ENCODE measurements around the gene MFGE8. TPM values are rescaled to one million over a fixed set of nuclear protein-coding genes. Genes with fewer than 3 reads are reported as not detected.
"Not testable (repeated sequence)": the region's sequence is repeated elsewhere in the genome, so short reads cannot be mapped to it uniquely, and the experiment has no call there.

Gene MFGE8
- total RNA-seq, 2 experiments from 2014 or later, result 87.9 to 93.0 TPM

DNA sequence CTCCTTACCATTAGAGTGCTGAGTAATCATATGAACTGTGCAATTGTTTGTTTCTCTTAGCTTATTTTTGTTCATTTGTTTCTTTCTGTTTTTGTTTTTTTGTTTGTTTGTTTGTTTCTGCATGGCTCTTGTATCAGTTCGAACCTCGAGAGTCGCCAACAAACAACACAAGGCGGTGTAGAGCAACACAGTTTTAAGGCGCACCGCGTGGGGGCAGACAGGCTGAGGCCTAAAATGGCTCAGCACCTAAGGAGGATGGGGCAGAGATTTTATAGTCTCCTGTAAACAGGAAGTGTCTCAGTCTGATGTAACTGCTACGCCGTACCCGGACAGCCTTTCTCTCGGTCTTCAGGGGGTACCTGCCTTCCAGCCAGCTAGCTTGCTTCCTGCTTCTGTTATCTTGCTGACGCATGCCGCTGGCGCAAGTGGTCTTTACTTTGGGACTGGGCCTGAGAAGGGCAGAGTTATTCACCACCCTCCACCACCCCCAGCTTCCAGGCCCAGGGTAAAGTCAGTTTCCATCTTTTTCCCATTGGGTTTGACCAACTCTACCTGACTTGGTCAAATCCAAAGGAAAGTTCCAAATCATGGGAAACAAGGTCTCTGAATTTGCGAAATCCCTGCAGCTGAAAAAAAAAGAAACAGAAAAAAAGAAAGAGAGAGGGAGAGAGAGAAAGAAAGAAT is 25.8 kb upstream of the MFGE8 start:
- TF ChIP-seq, protein P1, sequence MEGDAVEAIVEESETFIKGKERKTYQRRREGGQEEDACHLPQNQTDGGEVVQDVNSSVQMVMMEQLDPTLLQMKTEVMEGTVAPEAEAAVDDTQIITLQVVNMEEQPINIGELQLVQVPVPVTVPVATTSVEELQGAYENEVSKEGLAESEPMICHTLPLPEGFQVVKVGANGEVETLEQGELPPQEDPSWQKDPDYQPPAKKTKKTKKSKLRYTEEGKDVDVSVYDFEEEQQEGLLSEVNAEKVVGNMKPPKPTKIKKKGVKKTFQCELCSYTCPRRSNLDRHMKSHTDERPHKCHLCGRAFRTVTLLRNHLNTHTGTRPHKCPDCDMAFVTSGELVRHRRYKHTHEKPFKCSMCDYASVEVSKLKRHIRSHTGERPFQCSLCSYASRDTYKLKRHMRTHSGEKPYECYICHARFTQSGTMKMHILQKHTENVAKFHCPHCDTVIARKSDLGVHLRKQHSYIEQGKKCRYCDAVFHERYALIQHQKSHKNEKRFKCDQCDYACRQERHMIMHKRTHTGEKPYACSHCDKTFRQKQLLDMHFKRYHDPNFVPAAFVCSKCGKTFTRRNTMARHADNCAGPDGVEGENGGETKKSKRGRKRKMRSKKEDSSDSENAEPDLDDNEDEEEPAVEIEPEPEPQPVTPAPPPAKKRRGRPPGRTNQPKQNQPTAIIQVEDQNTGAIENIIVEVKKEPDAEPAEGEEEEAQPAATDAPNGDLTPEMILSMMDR (IDR thresholded peaks at IDR 0.05), result no peak
- H3K27ac Mint-ChIP-seq, result no peak overlapping the region
- CTCF ChIA-PET, result no interaction called here

DNA sequence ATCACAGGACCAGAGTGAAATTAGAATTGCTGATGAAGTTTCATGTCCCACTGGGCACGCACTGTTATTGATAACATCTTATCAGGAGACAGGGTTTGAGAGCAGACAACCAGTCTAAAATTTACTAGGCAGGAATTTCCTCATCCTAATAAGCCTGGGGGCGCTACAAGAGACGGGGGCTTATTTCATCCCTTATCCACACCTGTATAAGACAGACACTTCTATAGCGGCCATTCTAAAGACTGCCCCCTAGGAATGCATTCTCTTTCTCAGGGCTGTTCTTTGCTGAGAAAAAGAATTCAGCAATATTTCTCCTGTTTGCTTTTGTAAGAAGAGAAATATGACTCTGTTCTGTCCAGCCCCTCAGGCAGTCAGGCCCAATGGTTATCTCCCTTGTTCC is 21.3 kb upstream of the MFGE8 start:
- H3K4me3 ChIP-seq (ENCODE audit: low read length); H3K27ac ChIP-seq (ENCODE audit: low read depth in 1 of 2, low read length in 2 of 2); POLR2A ChIA-PET; H3K36me3 ChIP-seq (ENCODE audit: insufficient read depth, low read length); H3K27ac Mint-ChIP-seq; ATAC-seq (ENCODE audit: poor library complexity); H3K4me3 Mint-ChIP-seq; H3K4me1 ChIP-seq (ENCODE audit: insufficient read depth, low read length); H3K27me3 ChIP-seq (ENCODE audit: control insufficient read depth in 1 of 2, insufficient read depth in 2 of 2, low read length in 2 of 2); H3K9me3 ChIP-seq (ENCODE audit: control insufficient read depth in 1 of 2, insufficient read depth in 1 of 2, low read length in 2 of 2); H3K4me1 Mint-ChIP-seq (ENCODE audit: low read depth); H3K36me3 Mint-ChIP-seq (ENCODE audit: low read depth); CTCF ChIA-PET; DNase-seq; H3K9me3 Mint-ChIP-seq: not testable (repeated sequence)
- intact Hi-C loops (cut with DNase I, micrococcal nuclease), result loop anchor here in 1 of 2 experiments (5.0 kb wide), 1 partner anchor 68 kb away; no protein-coding TSS in a partner anchor
- peaks cover 21% of the 10 kb centered on the region for H3K27me3 Mint-ChIP-seq

More for the DNA sequence above, 25.8 kb upstream of the MFGE8 start:
- POLR2A ChIA-PET, result no interaction called here
- no peaks in the 10 kb centered on the region for H3K27me3 ChIP-seq (ENCODE audit: control insufficient read depth in 1 of 2, insufficient read depth in 2 of 2, low read length in 2 of 2)
- no peaks in the 10 kb centered on the region for H3K4me1 ChIP-seq (ENCODE audit: insufficient read depth, low read length)
- intact Hi-C loops (cut with DNase I, micrococcal nuclease), result no loop called here
- H3K4me3 ChIP-seq (ENCODE audit: low read length), result no peak overlapping the region
- ATAC-seq (ENCODE audit: poor library complexity), result no peak
- Mint-ChIP-seq H3K4me3 (no peak overlapping the region), H3K4me1 (ENCODE audit: low read depth) (no peaks in the 10 kb centered on the region), H3K27me3 (peaks cover 6% of the 10 kb centered on the region), H3K36me3 (ENCODE audit: low read depth) (no peaks in the 10 kb centered on the region), H3K9me3 (no peaks in the 10 kb centered on the region)
- DNase-seq, result no peak
- H3K36me3 ChIP-seq (ENCODE audit: insufficient read depth, low read length), result no peaks in the 10 kb centered on the region
- no peaks in the 10 kb centered on the region for H3K9me3 ChIP-seq (ENCODE audit: control insufficient read depth in 1 of 2, insufficient read depth in 1 of 2, low read length in 2 of 2)
- H3K27ac ChIP-seq (ENCODE audit: low read depth in 1 of 2, low read length in 2 of 2), result no peak overlapping the region

DNA sequence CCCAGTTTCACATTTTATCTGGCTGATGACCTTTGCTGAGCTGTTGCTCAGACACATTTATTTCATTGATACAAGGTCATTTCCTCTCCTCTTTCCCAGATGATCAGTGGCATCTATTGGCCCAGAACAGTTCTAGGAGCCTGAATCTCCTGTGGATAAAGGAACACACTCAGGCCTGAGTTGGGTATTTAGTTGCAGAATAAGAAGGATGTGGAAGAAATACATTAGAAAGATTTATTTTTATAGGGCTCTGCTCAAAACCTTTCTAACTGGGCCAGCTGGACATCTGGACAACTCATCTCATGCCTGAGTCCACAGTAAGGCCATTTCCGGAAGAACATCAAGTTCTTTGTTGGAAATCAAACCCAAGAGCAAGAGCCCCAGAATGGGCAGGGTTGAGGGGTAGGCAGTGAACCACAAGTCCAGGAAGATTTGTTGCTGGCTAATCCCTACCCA is 19.7 kb upstream of the MFGE8 start:
- Histone ChIP-seq H3K27ac (ENCODE audit: low read depth in 1 of 2, low read length in 2 of 2) (no peak overlapping the region), H3K27me3 (ENCODE audit: control insufficient read depth in 1 of 2, insufficient read depth in 2 of 2, low read length in 2 of 2) (peaks cover 4 to 5% of the 10 kb centered on the region in 2 experiments), H3K4me3 (ENCODE audit: low read length) (no peak overlapping the region), H3K4me1 (ENCODE audit: insufficient read depth, low read length) (no peaks in the 10 kb centered on the region), H3K9me3 (ENCODE audit: control insufficient read depth in 1 of 2, insufficient read depth in 1 of 2, low read length in 2 of 2) (peaks cover 0 to under 1% of the 10 kb centered on the region in 2 experiments), H3K36me3 (ENCODE audit: insufficient read depth, low read length) (no peaks in the 10 kb centered on the region)
- no peak for ATAC-seq (ENCODE audit: poor library complexity)
- TF ChIP-seq, protein P1 (IDR thresholded peaks at IDR 0.05), result no peak
- H3K9me3 Mint-ChIP-seq, result peaks cover 3% of the 10 kb centered on the region
- ChIA-PET POLR2A (no interaction called here), CTCF (no interaction called here)
- no peaks in the 10 kb centered on the region for H3K4me1 Mint-ChIP-seq (ENCODE audit: low read depth)
- no peaks in the 10 kb centered on the region for H3K36me3 Mint-ChIP-seq (ENCODE audit: low read depth)
- H3K27ac Mint-ChIP-seq, result no peak overlapping the region
- peaks cover 26% of the 10 kb centered on the region for H3K27me3 Mint-ChIP-seq
- no peak for DNase-seq
- intact Hi-C loops (cut with DNase I, micrococcal nuclease), result loop anchor here in 1 of 2 experiments (5.0 kb wide), 1 partner anchor 69 kb away; no protein-coding TSS in a partner anchor
- no peak overlapping the region for H3K4me3 Mint-ChIP-seq
